HG03135 (cell line): ENCODE results near the gene RPS6KA5.
A peak's percentile ranks its signal among the peaks of the same experiment; 100 is the strongest.
"Not testable (repeated sequence)": the region's sequence is repeated elsewhere in the genome, so short reads cannot be mapped to it uniquely, and the experiment has no call there.

Experiments used
- ATAC-seq: cut with Tn5 transposase; IDR thresholded peaks from one replicate; pipeline ENCODE4 v1.9.1; 2021; ENCODE audit warnings: mild to moderate bottlenecking, moderate library complexity; ENCODE audit not compliant: unreplicated experiment

The RPS6KA5 gene

GRCh38 chr14:90839889-90840266 is 220.6 kb downstream of the RPS6KA5 start:
- no peak for ATAC-seq

- no peak for ATAC-seq
Measured at GRCh38 chr14:90839024-90839888, 221.2 kb downstream of the RPS6KA5 start.

GRCh38 chr14:90838531-90838930 is 221.9 kb downstream of the RPS6KA5 start:
- not testable (repeated sequence) for ATAC-seq

GRCh38 chr14:90837355-90837754 is 223.1 kb downstream of the RPS6KA5 start:
- no peak for ATAC-seq

- ATAC-seq: no peak
Measured at GRCh38 chr14:90836692-90837063, 223.8 kb downstream of the RPS6KA5 start.

- no peak for ATAC-seq
Measured at GRCh38 chr14:90831821-90832220, 228.6 kb downstream of the RPS6KA5 start.

GRCh38 chr14:90830931-90831701 is 229.3 kb downstream of the RPS6KA5 start:
- ATAC-seq: no peak

GRCh38 chr14:90829677-90830076 is 230.8 kb downstream of the RPS6KA5 start:
- no peak for ATAC-seq

GRCh38 chr14:90828642-90829487 is 231.6 kb downstream of the RPS6KA5 start:
- peak; percentile 33 for ATAC-seq

GRCh38 chr14:90827919-90828610 is 232.4 kb downstream of the RPS6KA5 start:
- peak; percentile 97 for ATAC-seq

GRCh38 chr14:90823542-90823941 is 236.9 kb downstream of the RPS6KA5 start:
- not testable (repeated sequence) for ATAC-seq

GRCh38 chr14:90820958-90821357 is 239.5 kb downstream of the RPS6KA5 start:
- ATAC-seq: peak; percentile 65

GRCh38 chr14:90819734-90820393 is 240.6 kb downstream of the RPS6KA5 start:
- ATAC-seq: no peak

GRCh38 chr14:90818715-90819114 is 241.7 kb downstream of the RPS6KA5 start:
- ATAC-seq: no peak

GRCh38 chr14:90816681-90817436 is 243.6 kb downstream of the RPS6KA5 start:
- no peak for ATAC-seq

GRCh38 chr14:90815822-90816662 is 244.4 kb downstream of the RPS6KA5 start, which contains the start of gene TTC7B:
Gene TTC7B (minus strand): TSS chr14:90816430. CDS start chr14:90816295, 135 bp downstream.
- ATAC-seq: peak; percentile 64

- ATAC-seq: no peak
Measured at GRCh38 chr14:90815572-90815821, 244.9 kb downstream of the RPS6KA5 start.

- ATAC-seq: no peak
Measured at GRCh38 chr14:90814806-90815571, 245.5 kb downstream of the RPS6KA5 start.
